Esophagus muscularis mucosa (tissue), 3 donors: Measurements from ENCODE around the gene KDSR.

Experiments
- POLR2A ChIP-seq: fragments of 450-650 bp; IDR thresholded peaks from one replicate; pipeline ENCODE4 v1.6.1; 2017; ENCODE audit warnings: antibody characterized with exemption, moderate library complexity, mild to moderate bottlenecking, low read depth
- TF ChIP-seq, protein P1 (sequence below), 3 experiments: fragments of 200-600 bp in 2 of 3; fragments of 450-650 bp in 1 of 3; sonication (generic) in 2 of 3; IDR thresholded peaks; one replicate each; pipeline ENCODE4 v1.5.1; 2017 to 2019; ENCODE audit warnings: antibody characterized with exemption in 3 of 3, mild to moderate bottlenecking in 2 of 3, moderate library complexity in 1 of 3

DNA sequence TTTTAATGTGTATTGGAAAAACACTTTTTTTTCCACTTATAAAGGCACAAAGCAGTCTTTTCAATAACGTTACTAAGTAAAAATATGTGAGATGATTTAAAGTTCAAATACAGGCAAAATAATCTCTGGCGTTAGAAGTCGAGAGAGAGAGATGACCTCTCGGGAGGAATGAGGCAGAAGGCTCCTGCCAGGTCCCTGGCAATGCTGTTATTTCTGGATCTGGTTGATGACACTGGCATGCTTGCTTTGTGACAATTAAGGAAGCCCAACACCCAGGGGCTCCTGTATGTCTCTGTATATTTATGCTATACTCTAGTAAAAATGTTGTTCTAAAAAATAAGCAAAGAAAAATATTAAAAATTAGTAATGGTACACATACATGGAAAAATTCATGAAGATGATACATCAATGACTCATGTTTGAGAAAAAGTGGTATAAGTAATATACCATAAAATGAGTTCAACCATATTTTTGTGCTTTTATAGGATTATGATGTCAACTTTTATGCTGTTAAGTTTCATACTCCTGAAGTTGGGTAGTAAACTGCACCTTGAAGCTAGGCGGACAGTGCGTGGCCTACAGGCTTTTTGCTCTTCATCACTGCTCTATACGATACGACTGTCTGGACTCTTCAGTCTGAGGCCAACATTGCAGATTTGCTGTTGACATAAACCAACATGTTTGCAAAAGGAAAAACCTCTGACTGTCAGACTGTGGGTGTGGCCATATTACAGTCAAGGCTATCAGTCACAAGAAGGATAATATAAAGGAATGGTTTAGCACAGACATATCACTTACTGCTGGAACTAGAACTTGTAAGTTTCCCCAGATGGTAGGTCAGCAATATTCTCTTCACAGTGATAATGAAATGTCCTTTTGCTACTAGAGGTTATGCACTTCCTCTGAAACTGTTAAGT lies 35.5 kb upstream of the KDSR start:
- TF ChIP-seq, protein P1, sequence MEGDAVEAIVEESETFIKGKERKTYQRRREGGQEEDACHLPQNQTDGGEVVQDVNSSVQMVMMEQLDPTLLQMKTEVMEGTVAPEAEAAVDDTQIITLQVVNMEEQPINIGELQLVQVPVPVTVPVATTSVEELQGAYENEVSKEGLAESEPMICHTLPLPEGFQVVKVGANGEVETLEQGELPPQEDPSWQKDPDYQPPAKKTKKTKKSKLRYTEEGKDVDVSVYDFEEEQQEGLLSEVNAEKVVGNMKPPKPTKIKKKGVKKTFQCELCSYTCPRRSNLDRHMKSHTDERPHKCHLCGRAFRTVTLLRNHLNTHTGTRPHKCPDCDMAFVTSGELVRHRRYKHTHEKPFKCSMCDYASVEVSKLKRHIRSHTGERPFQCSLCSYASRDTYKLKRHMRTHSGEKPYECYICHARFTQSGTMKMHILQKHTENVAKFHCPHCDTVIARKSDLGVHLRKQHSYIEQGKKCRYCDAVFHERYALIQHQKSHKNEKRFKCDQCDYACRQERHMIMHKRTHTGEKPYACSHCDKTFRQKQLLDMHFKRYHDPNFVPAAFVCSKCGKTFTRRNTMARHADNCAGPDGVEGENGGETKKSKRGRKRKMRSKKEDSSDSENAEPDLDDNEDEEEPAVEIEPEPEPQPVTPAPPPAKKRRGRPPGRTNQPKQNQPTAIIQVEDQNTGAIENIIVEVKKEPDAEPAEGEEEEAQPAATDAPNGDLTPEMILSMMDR (IDR thresholded peaks at IDR 0.05), result no peak
- no peak for TF ChIP-seq POLR2A
